GM23338 (cell line): ENCODE measurements around the gene SMIM35. TPM values are rescaled to one million over a fixed set of nuclear protein-coding genes. Genes with fewer than 3 reads are reported as not detected.

ENCODE experiments used
- ATAC-seq: fragments of 200-7000 bp; cut with Tn5 transposase; 3 replicates; pipeline ENCODE4 v1.9.1; 2020
- DNase-seq: peaks from one replicate; pipeline ENCODE4 v3.0.0-alpha.2; 2015; ENCODE audit warnings: low spot score
- H2AFZ ChIP-seq: fragments of 200-600 bp; sonication (generic); 2 replicates; pipeline ENCODE4 v1.8.0; 2016; ENCODE audit warnings: antibody characterized with exemption, mild to moderate bottlenecking, moderate library complexity
- H3F3A ChIP-seq: fragments of 200-600 bp; sonication (generic); replicated peaks from 2 replicates; pipeline ENCODE4 v1.8.0; 2017; ENCODE audit warnings: antibody characterized with exemption, mixed run types, low read depth
- H3K27ac ChIP-seq: fragments of 200-600 bp; sonication (generic); 2 replicates; pipeline ENCODE4 v1.6.1; 2016; ENCODE audit warnings: low read depth
- H3K27me3 ChIP-seq: fragments of 200-600 bp; sonication (generic); 2 replicates; pipeline ENCODE4 v1.8.0; 2016; ENCODE audit warnings: mild to moderate bottlenecking, mixed run types, moderate library complexity; ENCODE audit not compliant: insufficient read depth
- H3K36me3 ChIP-seq: fragments of 200-600 bp; sonication (generic); 2 replicates; pipeline ENCODE4 v1.8.0; 2016; ENCODE audit warnings: mild to moderate bottlenecking; ENCODE audit not compliant: insufficient read depth
- H3K4me1 ChIP-seq: fragments of 200-600 bp; sonication (generic); 2 replicates; pipeline ENCODE4 v1.8.0; 2016; ENCODE audit warnings: mild to moderate bottlenecking, moderate library complexity; ENCODE audit not compliant: insufficient read depth
- H3K4me2 ChIP-seq: fragments of 200-600 bp; sonication (generic); 2 replicates; pipeline ENCODE4 v1.7.1; 2017; ENCODE audit warnings: mixed run types
- H3K4me3 ChIP-seq: fragments of 200-600 bp; sonication (generic); 2 replicates; pipeline ENCODE4 v1.6.1; 2016; ENCODE audit warnings: mixed run types
- H3K79me2 ChIP-seq: fragments of 200-600 bp; sonication (generic); replicated peaks from 2 replicates; pipeline ENCODE4 v1.8.0; 2017; ENCODE audit warnings: mild to moderate bottlenecking; ENCODE audit not compliant: insufficient read depth
- H3K9me2 ChIP-seq: fragments of 200-600 bp; sonication (generic); 2 replicates; pipeline ENCODE4 v1.8.0; 2017; ENCODE audit not compliant: insufficient read depth
- H4K20me1 ChIP-seq: fragments of 200-600 bp; sonication (generic); replicated peaks from 2 replicates; pipeline ENCODE4 v1.8.0; 2017; ENCODE audit warnings: mild to moderate bottlenecking; ENCODE audit not compliant: insufficient read depth
- H3K27ac Mint-ChIP-seq: 2 replicates; pipeline ENCODE4 v1.8.0; 2020; ENCODE audit warnings: inconsistent platforms, mild to moderate bottlenecking, moderate library complexity, mixed read lengths
- H3K27me3 Mint-ChIP-seq: 3 replicates; pipeline ENCODE4 v1.8.0; 2022; ENCODE audit warnings: low read depth, mild to moderate bottlenecking, moderate library complexity, mixed read lengths, inconsistent platforms; ENCODE audit not compliant: insufficient read depth, poor library complexity
- H3K36me3 Mint-ChIP-seq: 3 replicates; pipeline ENCODE4 v1.8.0; 2021; ENCODE audit warnings: low read depth, mild to moderate bottlenecking, inconsistent platforms, moderate library complexity, mixed read lengths
- H3K4me1 Mint-ChIP-seq: 3 replicates; pipeline ENCODE4 v1.8.0; 2020; ENCODE audit warnings: mild to moderate bottlenecking, inconsistent platforms, mixed read lengths
- H3K4me3 Mint-ChIP-seq: 3 replicates; pipeline ENCODE4 v1.8.0; 2021; ENCODE audit warnings: moderate library complexity, mild to moderate bottlenecking, inconsistent platforms, mixed read lengths
- H3K9me3 Mint-ChIP-seq: 3 replicates; pipeline ENCODE4 v1.8.0; 2020; ENCODE audit warnings: moderate library complexity, mild to moderate bottlenecking, inconsistent platforms, mixed read lengths
- CREB1 ChIP-seq: fragments of 250-450 bp; sonication (Bioruptor Pico); IDR thresholded peaks from 2 replicates; pipeline ENCODE4 v1.5.0; 2020; ENCODE audit warnings: low read depth, mild to moderate bottlenecking, moderate library complexity
- CTCF ChIP-seq, 2 experiments: fragments of 200-600 bp in 1 of 2; sonication (generic) in 1 of 2; conservative IDR thresholded peaks; 2 replicates each; pipeline versions ENCODE4 v1.5.1 to v1.6.1; 2016 to 2017; ENCODE audit warnings: antibody characterized with exemption in 2 of 2, low read depth in 2 of 2, mild to moderate bottlenecking in 2 of 2, moderate library complexity in 1 of 2
- EZH2 ChIP-seq: fragments of 200-600 bp; sonication (generic); IDR thresholded peaks from one replicate; pipeline ENCODE4 v1.8.0; 2017; ENCODE audit warnings: antibody characterized with exemption, mild to moderate bottlenecking, low read depth; ENCODE audit not compliant: unreplicated experiment
- EZH2phosphoT487 ChIP-seq: fragments of 200-600 bp; sonication (generic); IDR thresholded peaks from one replicate; pipeline ENCODE4 v1.8.1; 2018; ENCODE audit warnings: antibody characterized with exemption; ENCODE audit not compliant: unreplicated experiment
- JUNB ChIP-seq: IDR thresholded peaks from one replicate; pipeline ENCODE4 v1.6.1; 2016; ENCODE audit warnings: antibody characterized with exemption; ENCODE audit not compliant: unreplicated experiment
- NANOG ChIP-seq: IDR thresholded peaks from 2 replicates; pipeline ENCODE4 v1.6.1; 2016; ENCODE audit warnings: antibody characterized with exemption, borderline replicate concordance
- POLR2AphosphoS5 ChIP-seq: IDR thresholded peaks from 2 replicates; pipeline ENCODE4 v1.6.1; 2016; ENCODE audit warnings: antibody characterized with exemption, low read depth
- ZNF114 ChIP-seq: fragments of 250-450 bp; sonication (Bioruptor Pico); IDR thresholded peaks from 2 replicates; pipeline ENCODE4 v1.5.0; 2020; ENCODE audit warnings: mild to moderate bottlenecking, moderate library complexity
- ZNF331 ChIP-seq: fragments of 250-450 bp; sonication (Bioruptor Pico); IDR thresholded peaks from 2 replicates; pipeline ENCODE4 v1.5.0; 2020; ENCODE audit warnings: low read depth, mild to moderate bottlenecking, moderate library complexity
- polyA plus RNA-seq: library from polyadenylated mRNA; unstranded; fragments of >200 nt; fragmentation: Nextera tagmentation; extraction: Ambion mirVana; gene quantifications from 2 replicates; pipeline ENCODE4 v1.2.1, GENCODE V29; 2016
- total RNA-seq: library from RNA; depleted of rRNA; stranded (reverse); fragments of >200 nt; shearing (Covaris generic); gene quantifications from 2 replicates; pipeline ENCODE4 v1.2.3, GENCODE V29; 2014
- TF ChIP-seq, protein P1 (sequence below): fragments of 250-450 bp; sonication (Bioruptor Pico); IDR thresholded peaks from 2 replicates; pipeline ENCODE4 v1.5.0; 2020; ENCODE audit warnings: mild to moderate bottlenecking, moderate library complexity

The SMIM35 gene
- total and polyA plus RNA-seq, 2 experiments from 2014 or later = not detected

- Mint-ChIP-seq H3K9me3 (no peaks in the 10 kb centered on the region; the same call in 2 of the 3 replicates), H3K4me3 (no peak overlapping the region), H3K27ac (no peak overlapping the region), H3K36me3 (no peaks in the 10 kb centered on the region; the same call in 2 of the 3 replicates), H3K4me1 (peaks cover 24% of the 10 kb centered on the region), H3K27me3 (peaks cover 9% of the 10 kb centered on the region)
- DNase-seq (no peak), ATAC-seq (no peak)
- TF ChIP-seq NANOG (no peak), JUNB (no peak), ZNF331 (no peak), EZH2 (no peak), EZH2phosphoT487 (no peak), CTCF (conservative IDR thresholded peaks at IDR 0.05; ENCODE audit: low read depth in 2 of 2) (no peak), ZNF114 (no peak)
- Histone ChIP-seq H3K9me2 (no peaks in the 10 kb centered on the region), H3F3A (no peaks in the 10 kb centered on the region), H4K20me1 (no peaks in the 10 kb centered on the region), H3K4me3 (no peak overlapping the region), H3K36me3 (no peaks in the 10 kb centered on the region), H3K27ac (no peak overlapping the region), H3K27me3 (no peaks in the 10 kb centered on the region), H3K4me1 (peaks cover 11% of the 10 kb centered on the region), H2AFZ (no peak overlapping the region), H3K79me2 (no peaks in the 10 kb centered on the region), H3K4me2 (no peak overlapping the region)
Measured at GRCh38 chr11:118100691-118101232, 14.0 kb upstream of the SMIM35 start.

DNA sequence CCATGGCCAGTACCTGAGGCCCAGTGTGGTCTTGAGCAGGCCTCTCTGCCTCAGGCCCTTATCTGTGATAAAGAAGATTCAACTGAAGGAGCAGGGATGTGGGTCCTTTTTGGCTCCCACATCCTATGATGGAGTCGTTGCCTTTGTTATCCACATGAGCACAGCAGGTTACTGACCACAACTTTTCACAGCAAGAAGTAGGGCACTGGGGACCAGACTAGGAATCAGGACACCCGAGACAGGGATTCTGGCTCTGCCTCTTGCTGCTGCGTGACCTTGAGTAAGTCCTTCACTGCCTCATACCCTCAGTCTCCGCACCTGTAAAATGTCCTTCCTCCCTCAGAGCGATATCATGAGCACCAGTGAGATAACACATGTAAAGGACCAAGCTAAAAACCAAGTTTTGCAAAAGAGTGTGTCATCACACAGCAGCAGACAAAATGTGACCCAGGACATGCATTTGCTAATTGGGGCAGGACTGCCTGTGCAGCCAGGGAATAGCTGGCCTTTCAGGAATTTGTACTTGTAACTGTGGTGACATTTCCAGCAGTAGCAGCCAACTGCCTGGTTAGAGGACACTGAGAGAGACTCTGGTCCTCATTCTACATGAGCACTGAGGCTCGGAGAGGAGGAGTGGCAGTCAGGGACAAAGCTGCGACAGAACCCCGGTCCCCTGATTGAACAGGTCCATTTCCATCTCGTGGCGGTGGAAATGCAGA is 13.2 kb upstream of the SMIM35 start:
- Mint-ChIP-seq H3K36me3 (no peaks in the 10 kb centered on the region; the same call in 2 of the 3 replicates), H3K9me3 (no peaks in the 10 kb centered on the region; the same call in 2 of the 3 replicates), H3K4me1 (peaks cover 20% of the 10 kb centered on the region), H3K4me3 (no peak overlapping the region), H3K27me3 (peaks cover 6% of the 10 kb centered on the region), H3K27ac (no peak overlapping the region)
- DNase-seq (no peak), ATAC-seq (peak; percentile 37)
- H3K27ac ChIP-seq = no peak overlapping the region
- no peaks in the 10 kb centered on the region for H3K9me2 ChIP-seq
- peak overlapping the region; percentile 47; the same call in 1 of the 2 replicates for H2AFZ ChIP-seq
- no peaks in the 10 kb centered on the region for H3F3A ChIP-seq
- H3K79me2 ChIP-seq = no peaks in the 10 kb centered on the region
- no peaks in the 10 kb centered on the region for H4K20me1 ChIP-seq
- H3K4me2 ChIP-seq = peak overlapping the region; percentile 43; the same call in 1 of the 2 replicates
- peaks cover 11% of the 10 kb centered on the region for H3K4me1 ChIP-seq
- H3K4me3 ChIP-seq = no peak overlapping the region
- no peaks in the 10 kb centered on the region for H3K36me3 ChIP-seq
- no peaks in the 10 kb centered on the region for H3K27me3 ChIP-seq
- TF ChIP-seq EZH2 = no peak
- TF ChIP-seq, protein P1, sequence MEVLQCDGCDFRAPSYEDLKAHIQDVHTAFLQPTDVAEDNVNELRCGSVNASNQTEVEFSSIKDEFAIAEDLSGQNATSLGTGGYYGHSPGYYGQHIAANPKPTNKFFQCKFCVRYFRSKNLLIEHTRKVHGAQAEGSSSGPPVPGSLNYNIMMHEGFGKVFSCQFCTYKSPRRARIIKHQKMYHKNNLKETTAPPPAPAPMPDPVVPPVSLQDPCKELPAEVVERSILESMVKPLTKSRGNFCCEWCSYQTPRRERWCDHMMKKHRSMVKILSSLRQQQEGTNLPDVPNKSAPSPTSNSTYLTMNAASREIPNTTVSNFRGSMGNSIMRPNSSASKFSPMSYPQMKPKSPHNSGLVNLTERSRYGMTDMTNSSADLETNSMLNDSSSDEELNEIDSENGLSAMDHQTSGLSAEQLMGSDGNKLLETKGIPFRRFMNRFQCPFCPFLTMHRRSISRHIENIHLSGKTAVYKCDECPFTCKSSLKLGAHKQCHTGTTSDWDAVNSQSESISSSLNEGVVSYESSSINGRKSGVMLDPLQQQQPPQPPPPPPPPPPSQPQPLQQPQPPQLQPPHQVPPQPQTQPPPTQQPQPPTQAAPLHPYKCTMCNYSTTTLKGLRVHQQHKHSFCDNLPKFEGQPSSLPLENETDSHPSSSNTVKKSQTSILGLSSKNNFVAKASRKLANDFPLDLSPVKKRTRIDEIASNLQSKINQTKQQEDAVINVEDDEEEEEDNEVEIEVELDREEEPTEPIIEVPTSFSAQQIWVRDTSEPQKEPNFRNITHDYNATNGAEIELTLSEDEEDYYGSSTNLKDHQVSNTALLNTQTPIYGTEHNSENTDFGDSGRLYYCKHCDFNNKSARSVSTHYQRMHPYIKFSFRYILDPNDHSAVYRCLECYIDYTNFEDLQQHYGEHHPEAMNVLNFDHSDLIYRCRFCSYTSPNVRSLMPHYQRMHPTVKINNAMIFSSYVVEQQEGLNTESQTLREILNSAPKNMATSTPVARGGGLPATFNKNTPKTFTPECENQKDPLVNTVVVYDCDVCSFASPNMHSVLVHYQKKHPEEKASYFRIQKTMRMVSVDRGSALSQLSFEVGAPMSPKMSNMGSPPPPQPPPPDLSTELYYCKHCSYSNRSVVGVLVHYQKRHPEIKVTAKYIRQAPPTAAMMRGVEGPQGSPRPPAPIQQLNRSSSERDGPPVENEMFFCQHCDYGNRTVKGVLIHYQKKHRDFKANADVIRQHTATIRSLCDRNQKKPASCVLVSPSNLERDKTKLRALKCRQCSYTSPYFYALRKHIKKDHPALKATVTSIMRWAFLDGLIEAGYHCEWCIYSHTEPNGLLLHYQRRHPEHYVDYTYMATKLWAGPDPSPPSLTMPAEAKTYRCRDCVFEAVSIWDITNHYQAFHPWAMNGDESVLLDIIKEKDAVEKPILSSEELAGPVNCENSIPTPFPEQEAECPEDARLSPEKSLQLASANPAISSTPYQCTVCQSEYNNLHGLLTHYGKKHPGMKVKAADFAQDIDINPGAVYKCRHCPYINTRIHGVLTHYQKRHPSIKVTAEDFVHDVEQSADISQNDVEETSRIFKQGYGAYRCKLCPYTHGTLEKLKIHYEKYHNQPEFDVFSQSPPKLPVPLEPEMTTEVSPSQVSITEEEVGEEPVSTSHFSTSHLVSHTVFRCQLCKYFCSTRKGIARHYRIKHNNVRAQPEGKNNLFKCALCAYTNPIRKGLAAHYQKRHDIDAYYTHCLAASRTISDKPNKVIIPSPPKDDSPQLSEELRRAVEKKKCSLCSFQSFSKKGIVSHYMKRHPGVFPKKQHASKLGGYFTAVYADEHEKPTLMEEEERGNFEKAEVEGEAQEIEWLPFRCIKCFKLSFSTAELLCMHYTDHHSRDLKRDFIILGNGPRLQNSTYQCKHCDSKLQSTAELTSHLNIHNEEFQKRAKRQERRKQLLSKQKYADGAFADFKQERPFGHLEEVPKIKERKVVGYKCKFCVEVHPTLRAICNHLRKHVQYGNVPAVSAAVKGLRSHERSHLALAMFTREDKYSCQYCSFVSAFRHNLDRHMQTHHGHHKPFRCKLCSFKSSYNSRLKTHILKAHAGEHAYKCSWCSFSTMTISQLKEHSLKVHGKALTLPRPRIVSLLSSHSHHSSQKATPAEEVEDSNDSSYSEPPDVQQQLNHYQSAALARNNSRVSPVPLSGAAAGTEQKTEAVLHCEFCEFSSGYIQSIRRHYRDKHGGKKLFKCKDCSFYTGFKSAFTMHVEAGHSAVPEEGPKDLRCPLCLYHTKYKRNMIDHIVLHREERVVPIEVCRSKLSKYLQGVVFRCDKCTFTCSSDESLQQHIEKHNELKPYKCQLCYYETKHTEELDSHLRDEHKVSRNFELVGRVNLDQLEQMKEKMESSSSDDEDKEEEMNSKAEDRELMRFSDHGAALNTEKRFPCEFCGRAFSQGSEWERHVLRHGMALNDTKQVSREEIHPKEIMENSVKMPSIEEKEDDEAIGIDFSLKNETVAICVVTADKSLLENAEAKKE (CRISPR knock-in tag) = no peak
- no peak for TF ChIP-seq CREB1 (CRISPR knock-in tag)
- no peak for TF ChIP-seq ZNF331
- TF ChIP-seq POLR2AphosphoS5 = no peak
- TF ChIP-seq JUNB = no peak
